D721Med (cell line): ENCODE data around the gene GALNT14.

ENCODE experiments used
- DNase-seq: peaks from one replicate; pipeline ENCODE4 v3.0.0; 2011; ENCODE audit warnings: low spot score; ENCODE audit not compliant: insufficient read length
- FAIRE-seq: peaks from 2 replicates; lab custom pipeline; 2011; peaks lifted over from hg19 to GRCh38; lab: Jason Lieb, UNC
- CTCF ChIP-seq: IDR thresholded peaks from 2 replicates; pipeline ENCODE4 v1.5.1; 2012; ENCODE audit warnings: mild to moderate bottlenecking, control low read depth; ENCODE audit not compliant: insufficient read depth; ENCODE audit errors: missing control alignments

GALNT14 gene

DNA sequence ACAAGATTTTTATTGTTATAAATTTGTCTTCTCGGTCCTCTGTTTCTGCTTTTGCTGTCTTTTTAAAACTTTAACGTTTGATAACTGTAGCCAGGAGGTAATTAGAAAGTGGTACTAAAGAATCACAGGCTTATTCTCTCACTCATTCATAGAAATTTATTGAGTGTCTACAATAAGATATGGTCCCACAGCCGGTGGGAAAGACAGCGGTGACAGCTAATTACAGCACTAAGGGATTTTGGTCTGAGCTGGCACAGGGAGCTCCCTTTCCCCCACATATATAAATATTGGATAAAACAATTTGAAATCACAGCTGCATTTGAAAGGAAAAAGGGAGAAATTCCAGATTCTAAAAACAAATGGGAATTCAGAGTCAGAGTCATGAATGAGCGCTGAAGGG, 237.9 kb downstream of the GALNT14 start:
- FAIRE-seq (no peak), DNase-seq (no peak)
- no peak for TF ChIP-seq CTCF

GRCh38 chr2:30899516-30900054, 238.7 kb downstream of the GALNT14 start:
- FAIRE-seq (no peak), DNase-seq (no peak)
- no peak for TF ChIP-seq CTCF

DNA sequence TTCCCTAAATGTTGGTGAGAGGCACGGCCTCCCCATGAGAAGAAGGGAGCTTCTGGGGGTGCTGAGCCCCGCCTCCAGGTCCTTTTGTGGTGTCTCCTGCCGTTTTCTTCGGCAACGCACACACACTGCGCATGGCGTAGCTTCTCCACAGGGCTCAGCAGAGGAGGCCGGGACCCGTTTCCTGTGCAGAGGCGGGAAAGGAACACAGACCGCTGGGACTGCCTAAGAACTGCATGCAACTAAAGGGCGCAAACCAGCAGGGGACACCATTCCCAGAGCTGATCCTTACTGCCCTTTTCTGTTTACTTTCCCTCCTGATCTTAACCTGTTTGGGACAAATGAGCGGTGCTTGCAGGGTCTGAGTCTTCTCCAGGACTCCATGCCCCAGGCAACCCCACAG, 240.7 kb downstream of the GALNT14 start:
- no peak for TF ChIP-seq CTCF

GRCh38 chr2:30894498-30895119, 243.6 kb downstream of the GALNT14 start:
- DNase-seq (no peak), FAIRE-seq (no peak)
- no peak for TF ChIP-seq CTCF

More for the DNA sequence above, 240.7 kb downstream of the GALNT14 start:
- DNase-seq (no peak), FAIRE-seq (no peak)

GRCh38 chr2:30888852-30889409, 249.3 kb downstream of the GALNT14 start:
- no peak for TF ChIP-seq CTCF
- DNase-seq: no peak
- no peak for FAIRE-seq

- no peak for TF ChIP-seq CTCF
- DNase-seq: no peak
- FAIRE-seq: no peak
These were observed 252.2 kb downstream of the GALNT14 start for GRCh38 chr2:30886080-30886479.

- DNase-seq (no peak), FAIRE-seq (no peak)
- TF ChIP-seq CTCF: no peak
These were observed 254.4 kb downstream of the GALNT14 start for GRCh38 chr2:30883822-30884221.
